DMS53 treated with DMSO at 0.1 percent for 48 hours (cell line): ENCODE results near the gene NLN.
"Not testable (repeated sequence)": the region's sequence is repeated elsewhere in the genome, so short reads cannot be mapped to it uniquely, and the experiment has no call there.

ENCODE experiments used
- DNase-seq: peaks from one replicate; lab custom pipeline; 2025; ENCODE audit not compliant: unreplicated experiment; lab: John Stamatoyannopoulos, UW

NLN gene

DNA sequence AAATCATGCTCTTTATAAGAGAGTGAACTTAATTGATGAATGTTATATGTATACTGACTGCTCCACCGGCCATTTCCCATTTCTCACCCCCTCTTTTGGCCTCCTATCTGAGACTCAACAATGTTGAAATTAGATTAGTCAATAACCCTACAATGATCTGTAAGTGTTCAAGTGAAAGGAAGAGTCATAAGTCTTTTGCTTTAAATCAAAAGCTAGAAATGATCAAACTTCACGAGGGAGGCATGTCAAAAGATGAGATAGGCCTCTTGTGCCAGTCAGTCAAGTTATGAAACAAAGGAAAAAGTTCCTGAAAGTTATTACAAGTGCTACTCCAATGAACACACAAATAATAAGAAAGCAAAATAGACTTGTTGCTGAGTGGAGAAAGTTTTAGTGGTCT is 83.1 kb downstream of the NLN start:
- DNase-seq: no peak

DNA sequence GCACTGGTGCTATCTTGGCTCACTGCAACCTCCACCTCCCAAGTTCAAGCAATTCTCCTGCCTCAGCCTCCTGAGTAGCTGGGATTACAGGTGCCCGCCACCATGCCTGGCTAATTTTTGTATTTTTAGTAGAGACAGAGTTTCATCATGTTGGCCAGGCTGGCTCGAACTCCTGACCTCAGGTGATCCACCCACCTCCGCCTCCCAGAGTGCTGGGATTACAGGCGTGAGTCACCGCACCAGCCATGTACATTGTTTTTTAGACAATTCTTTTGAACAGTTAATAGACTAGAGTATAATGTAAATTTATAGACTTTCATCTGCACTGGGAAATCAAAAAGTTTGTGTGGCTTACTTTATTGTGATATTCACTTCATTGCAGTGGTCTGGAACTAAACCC is 85.5 kb downstream of the NLN start:
- not testable (repeated sequence) for DNase-seq

DNA sequence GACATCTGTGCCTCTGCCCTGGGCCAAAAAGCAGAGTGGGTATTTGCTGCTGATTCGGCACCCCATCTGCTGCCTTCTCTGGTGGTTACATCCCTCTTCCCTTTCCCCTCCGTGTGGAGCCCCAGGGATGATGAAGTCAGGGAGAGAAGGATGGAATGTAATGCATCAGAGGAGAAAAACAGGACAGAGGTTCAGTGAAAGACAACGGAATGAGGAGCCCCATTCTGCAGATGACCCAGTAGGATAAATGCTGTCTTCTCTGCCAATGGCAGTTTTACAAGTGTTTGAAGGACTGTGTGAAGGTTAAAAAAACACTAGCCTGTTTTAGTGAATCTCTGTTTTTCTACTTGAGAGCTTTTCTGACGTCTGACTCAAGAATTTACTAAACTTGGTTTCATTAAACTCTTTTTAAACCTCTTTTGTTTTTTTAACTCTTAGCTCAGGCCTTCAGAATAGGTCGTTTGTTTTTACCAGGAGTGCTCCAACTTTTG is 86.3 kb downstream of the NLN start:
- no peak for DNase-seq

DNA sequence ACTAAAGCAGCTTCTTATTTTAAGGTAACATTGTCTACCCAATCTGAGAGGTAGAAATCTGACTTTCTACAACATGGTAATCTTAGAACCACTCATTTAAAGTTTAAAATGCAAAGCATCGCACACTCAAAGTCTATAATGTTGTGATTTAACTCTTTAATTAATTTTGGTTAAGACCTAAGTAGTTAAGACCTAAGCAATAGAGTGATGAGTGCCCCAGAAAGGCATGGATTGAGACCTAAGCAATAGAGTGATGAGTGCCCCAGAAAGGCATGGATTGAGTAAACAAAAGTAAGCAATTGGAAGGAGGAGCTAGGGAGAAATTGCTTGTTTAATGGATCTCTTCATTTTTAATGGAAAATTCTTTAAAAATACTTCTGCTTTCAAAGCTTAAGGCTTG is 86.8 kb downstream of the NLN start:
- no peak for DNase-seq

DNA sequence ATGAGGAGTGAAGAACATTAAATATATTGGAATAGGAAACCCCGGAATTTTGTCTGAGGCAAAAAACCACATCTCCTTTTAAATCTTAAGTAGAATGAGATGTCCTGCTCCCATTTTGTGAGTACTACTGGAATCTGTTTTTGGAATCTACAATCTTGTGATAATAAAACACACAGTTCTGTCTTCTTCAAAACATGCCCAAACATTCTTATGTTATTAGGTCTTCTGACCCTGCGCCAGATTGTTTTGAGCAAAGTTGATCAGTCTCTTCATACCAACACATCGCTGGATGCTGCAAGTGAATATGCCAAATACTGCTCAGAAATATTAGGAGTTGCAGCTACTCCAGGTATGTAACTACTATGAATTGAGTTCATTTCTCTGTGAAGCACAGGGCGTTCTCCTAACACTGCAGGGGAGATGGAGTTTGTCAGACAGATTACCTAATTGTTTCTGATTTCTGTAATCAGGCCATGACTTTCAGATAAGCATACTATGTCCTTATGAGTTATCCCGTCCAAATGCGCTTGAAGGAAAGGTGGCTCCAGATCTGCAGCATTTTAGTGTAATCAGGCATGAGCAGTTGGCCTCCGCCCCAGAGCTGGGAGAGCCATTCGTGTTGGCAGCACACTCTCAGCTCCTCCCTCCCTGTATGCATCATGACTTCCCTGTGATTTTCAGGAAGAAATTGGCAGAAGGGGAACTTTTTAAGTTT is 88.0 kb downstream of the NLN start:
- DNase-seq: no peak

DNA sequence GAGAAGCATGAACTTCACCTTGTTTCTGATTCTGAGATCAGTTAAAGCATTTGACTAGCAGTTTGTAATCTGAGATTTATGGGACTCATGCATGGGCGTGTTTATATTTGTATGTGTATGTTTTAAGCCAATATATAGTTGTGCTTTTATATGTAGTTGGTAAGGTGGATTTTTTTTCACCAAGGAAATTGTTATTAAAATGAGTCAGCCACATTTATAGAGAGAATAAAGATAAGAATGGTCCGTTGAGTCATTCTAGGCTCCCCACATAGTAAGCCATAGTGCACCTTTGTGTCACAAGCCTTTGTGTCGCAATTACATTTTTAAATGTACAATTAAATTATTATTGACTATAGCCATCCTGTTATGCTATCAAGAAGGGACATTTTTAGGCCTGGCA is 89.0 kb downstream of the NLN start:
- no peak for DNase-seq

DNA sequence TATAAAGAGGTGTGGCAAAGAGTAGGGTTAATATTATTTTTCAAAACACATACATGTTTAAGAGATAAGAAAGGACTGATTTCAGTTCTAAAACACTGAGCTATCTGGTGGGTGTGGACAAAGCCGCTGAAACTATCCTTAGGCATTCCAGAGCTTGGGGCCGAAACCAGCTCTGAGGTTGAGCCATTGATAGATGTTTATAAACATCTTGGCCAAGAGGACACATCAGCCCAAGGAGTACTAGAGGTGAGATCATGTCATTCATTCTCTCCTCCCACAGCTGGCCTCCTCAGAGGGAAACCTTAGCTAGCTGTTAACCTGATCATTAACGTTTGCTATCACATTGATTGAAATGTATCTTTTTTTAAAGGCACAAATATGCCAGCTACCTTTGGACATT is 89.9 kb downstream of the NLN start:
- no peak for DNase-seq

DNA sequence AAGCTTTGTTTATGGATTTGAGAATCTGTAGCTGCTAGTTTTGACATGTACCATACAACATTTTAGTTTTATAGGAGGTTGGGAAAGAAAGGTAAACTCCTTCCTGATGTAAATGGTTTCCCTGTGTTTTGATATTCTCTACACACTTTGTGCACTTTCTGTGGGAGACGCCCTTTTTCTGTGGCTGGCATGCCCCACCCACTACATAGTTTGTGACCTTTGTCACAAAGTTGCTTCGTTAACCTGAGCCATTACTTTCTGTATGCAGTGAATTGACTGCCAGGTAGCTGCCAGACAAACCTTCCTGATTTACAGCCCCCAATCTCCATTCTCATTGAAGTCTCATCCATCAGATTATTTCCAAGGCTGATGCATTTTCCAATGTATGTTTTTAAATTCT is 90.6 kb downstream of the NLN start:
- no peak for DNase-seq

DNA sequence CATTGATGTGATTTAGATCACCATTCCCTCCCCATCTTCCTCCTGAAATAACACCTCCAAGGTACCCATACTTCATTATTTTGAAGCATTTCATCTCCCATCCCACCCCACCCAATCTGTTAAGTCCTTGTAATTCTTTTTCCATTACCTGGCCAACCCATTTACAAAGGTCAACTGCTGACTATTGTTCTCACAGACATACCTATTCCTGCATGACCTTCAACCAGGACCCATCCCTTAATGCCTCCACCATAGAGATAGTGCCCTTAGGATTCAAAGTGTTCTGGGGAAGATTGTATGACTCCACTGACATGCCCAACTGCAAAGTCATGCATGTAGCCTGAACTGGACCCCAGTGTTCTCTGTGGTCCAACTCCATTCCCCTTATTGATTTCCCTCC is 91.2 kb downstream of the NLN start:
- DNase-seq: no peak

DNA sequence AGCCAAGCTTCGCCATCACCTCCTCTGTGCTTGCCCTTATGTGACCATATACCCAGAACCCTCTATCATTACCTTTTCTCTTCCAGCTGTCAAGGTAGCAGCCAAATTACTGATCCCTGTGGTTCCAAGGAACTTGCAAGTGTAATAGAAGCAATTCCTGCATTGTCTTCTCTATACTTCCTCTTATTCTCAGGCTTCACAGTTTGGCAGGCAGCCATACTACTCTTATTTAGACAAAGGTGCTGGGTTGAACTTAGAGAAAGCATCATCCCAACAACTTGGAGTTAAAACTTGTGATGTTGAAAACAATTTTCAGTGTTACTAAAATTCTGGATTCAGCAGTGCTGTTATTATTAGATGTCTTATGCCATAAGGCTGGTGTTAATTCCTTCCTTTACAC is 93.2 kb downstream of the NLN start:
- no peak for DNase-seq

DNA sequence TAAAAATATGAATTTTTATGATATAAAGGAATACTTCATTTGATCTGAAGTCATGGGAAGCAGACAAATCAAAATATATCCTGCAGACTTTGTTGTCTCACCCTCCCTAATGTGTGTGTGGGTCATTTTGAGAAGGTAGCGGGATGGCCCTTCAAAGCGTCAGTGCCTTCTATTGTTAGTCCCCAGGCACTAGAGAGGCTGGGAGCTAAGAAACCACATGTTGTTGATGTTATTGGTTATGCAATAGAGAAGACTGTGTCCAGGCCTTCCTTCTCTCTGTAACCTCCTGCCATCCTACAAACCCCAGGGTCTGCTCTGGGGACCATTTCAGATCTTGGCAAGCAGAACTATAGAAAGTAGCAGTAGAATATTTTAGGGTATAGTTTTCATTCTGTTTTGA is 94.7 kb downstream of the NLN start:
- no peak for DNase-seq

DNA sequence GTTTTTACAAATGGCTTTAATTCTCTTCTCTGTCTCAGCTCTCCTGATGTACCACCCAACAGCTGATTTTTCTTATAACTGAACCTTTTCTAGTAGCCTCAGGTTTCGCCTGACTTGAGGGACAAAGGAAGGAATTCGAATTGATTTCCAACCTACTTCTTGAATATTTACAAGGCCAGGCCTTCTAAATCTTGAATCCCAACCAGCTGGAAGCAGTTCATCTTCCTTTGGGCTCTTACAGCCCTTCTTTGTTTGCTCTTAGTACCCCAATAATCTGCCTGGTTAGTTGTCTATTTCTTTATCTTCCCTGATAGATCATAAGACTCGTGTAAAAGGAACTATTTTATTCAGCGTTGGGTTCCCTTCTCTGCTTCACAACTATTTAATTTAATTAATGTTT is 95.9 kb downstream of the NLN start:
- no peak for DNase-seq

DNA sequence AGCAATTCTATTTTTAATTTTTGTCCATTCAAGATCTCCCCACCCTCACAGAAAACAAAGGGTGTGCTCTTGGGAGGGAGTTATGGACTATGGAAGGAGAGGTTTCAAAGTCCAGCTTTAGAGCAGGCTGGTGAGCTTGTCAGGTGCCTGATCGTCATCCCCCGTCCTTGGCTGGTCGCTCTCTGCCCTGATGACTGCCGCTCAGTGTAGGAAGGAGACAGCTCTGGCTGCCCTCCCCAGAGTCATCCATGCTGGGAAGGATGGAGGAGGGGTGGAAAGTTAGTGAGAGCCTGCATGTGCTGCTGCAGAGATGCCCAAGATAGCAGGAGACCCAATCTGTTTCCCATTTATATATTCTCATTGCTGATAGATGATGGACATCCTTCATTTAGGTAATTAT is 96.6 kb downstream of the NLN start:
- DNase-seq: no peak

DNA sequence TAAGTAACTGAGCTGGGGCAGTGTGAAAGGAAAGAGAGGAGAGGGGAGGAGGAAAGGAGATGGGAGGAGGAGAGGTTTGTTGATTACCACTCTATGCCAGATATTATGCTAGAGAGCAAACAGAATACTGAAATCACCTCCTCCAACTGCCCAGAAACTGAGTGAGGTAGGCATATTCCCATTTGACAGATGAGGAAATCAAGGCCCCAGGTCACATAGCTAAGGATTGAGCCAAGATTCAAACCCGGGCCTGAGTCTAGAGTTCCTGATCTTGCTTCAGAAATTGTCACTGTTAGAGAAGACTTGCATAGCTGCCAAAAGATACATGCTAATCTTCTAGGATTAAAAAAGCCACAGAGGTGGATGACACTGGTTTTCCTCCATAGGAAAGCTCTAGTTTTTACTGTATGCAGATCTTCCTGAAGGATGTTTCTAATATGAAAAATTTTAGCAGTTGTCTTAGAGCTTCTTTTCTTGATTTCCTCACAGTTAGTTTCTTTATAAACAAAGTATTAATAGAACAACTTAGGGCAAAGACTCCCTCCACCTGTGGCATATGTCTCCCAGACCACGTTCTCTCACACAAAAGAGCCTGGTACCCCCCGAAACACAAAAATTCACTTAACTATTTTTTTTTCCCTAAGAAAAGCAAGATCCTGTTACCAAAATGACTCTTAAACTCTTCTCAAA is 97.4 kb downstream of the NLN start:
- no peak for DNase-seq

DNA sequence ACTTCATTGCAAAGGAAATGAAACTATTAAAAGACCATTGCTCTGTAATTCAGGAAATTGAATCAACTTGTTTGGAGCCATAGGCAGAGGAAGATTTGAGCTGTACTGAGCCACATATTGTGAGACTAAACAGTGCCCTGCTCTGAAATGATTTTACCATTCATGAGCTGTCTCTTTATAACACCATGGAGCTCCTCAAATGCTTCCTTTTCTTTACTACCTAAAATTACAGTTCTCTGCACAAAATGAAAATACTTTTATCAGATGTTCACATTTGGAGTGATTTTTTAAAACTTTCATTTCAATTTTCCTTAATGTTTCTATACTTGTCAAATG is 97.9 kb downstream of the NLN start:
- DNase-seq: no peak

DNA sequence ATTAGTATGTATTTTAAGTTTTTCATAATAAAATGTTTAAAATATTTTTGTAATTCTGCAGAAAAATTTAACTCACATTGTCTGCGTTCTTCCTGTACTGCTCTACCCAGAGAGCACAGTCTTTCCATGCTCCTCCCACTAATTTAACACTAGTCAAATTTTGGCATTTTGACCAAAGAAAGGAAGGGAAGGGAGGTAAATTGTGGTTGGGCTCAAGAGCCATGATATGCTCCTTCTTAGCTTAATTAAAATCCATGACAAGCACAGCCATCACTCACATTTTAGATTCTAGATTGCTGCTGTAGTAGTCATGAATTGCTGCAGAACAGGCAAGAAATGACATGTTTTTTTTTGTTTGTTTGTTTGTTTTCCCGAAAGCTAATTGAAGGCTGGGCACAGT is 98.4 kb downstream of the NLN start:
- DNase-seq: no peak

DNA sequence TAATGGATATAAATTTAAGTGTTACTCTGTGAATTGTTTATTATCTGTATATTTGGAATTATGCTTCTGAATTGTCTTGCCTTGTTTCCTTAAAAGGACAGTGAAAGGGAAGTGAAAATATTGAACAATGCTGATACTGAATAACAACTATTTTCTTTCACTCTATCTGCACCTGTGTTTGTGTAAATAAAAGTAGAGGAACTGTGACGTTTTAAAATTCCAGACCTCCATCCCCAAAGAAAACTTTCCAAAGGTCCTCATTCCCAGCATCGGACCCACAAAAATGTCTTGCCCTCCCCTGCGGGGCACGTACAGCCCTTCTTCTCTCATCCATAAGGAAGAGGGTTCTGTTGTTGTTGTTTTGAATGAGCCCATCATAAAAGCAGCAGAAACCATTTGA is 100.0 kb downstream of the NLN start:
- no peak for DNase-seq

DNA sequence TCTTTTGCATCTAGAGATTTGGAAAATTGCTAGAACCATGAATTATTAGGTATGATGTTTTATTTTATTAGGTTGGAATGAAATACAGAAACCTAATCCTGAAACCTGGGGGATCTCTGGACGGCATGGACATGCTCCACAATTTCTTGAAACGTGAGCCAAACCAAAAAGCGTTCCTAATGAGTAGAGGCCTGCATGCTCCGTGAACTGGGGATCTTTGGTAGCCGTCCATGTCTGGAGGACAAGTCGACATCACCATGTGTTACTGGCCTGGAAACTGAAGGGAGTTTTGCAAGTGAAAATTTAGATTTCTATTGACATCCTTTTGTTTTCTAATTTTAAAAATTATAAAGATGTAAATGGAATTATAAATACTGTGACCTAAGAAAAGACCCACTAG is 100.7 kb downstream of the NLN start:
- DNase-seq: no peak

DNA sequence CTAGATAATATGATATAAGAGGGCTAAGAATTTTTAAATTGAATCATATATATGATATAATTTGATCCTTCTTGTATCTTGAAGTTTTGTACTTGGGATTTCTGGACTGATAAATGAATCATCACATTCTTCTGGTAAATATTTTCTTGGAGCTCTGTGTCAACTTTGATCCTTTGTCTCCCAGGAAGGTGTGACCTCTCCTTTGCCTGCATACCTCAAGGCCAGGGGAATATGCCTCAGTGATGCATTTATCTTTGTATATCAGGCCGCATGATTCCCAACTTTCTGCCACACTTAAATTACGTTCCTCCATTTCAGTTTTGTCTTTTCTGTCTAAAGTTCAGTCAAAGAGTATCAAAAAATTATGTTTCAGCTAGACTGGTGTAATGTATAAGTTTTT is 101.2 kb downstream of the NLN start:
- no peak for DNase-seq

DNA sequence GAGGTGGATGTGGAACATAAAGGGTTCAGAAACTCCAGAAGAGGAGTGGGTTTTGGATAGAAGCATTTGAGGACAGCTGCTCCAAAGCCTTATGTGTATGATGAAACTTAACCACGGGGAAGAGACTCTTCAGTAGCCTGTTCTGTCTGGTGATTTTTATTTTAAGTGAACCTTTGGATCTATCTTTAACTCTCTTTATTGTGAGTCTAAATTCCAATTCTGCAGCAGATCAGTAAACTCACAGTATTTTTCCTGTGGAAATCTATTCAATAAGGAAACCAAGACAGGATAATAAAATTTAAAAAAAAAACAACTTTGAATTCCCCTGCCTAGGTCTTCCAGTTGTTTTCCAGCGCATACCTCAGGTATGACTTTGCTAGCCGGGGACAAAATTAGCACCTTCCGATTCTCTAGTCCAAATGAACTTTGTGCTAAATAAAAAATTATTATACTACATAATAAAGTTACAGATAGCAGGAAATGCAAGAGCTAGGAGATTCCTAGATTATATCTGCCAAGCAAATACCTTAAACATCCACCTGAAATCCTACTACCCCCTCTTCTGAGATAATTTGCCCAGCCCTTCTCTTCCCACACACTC is 101.9 kb downstream of the NLN start:
- DNase-seq: no peak

DNA sequence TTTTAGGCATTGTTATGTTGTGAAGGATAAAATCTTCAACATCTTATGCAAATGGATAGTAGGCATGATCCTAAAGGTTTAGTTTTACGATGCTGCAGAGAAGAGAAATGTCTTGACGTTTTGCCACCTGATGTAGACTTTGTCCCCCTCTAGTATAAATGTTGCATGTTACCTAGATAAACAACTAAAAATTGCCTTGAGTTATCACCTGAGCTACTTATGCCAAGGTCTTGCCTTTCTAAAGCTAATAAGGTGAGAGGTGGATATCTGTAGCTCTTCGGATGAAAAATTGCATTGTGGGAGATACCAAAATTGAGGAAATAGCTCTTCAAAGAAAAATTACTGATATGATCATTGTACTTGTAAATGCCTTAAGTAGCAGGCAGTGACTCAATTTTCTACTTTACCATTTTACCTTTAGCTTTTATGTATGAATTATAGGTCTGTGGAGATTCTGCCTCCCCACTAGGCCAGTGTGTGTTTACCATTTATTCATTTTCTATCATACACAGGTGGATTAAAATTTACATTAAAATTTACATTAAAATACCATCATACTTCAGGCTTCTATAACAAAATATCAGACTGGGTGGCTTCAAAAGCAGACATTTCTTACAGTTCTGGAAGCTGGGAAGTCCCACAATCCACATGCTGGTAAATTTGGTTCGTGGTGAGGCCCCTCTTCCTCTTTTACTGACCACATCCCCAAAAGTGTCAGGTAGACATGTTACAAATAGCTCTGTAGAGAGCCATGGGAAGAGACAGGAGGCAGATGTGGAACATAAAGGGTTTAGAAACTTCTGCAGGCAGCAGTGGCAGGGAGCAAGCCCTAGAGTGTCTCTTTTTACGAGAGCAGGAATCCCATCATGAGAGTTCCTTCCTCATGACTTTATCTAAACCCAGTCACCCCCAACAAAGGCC is 103.7 kb downstream of the NLN start:
- no peak for DNase-seq
